Stimulated activated naive B cell treated with anti-CD40 and anti-IgM and Interleukin-4, amounts not matched to agents 10 μg/mL and 1 μg/mL and 100 μg/mL, for 72 hours (primary cell): ENCODE results near the gene CXorf58.
"Not testable (repeated sequence)": the region's sequence is repeated elsewhere in the genome, so short reads cannot be mapped to it uniquely, and the experiment has no call there.

Experiments
- ATAC-seq, 2 donors: fragments of 150-1000 bp; cut with Tn5 transposase; replicated peaks; 2 replicates each; pipeline ENCODE4 v1.10.0; 2021; ENCODE audit warnings: moderate library complexity in 1 of 2
- DNase-seq: peaks from one replicate; pipeline ENCODE4 v3.0.0; 2021
- H3K27ac Mint-ChIP-seq: one replicate; pipeline ENCODE4 v1.8.0; 2022; ENCODE audit warnings: mild to moderate bottlenecking, mixed read lengths
- H3K27me3 Mint-ChIP-seq, 2 donors: one replicate each; pipeline ENCODE4 v1.8.0; 2022; ENCODE audit warnings: mixed read lengths in 2 of 2
- H3K36me3 Mint-ChIP-seq, 2 donors: one replicate each; pipeline ENCODE4 v1.8.0; 2022; ENCODE audit warnings: mixed read lengths in 2 of 2, mild to moderate bottlenecking in 1 of 2
- H3K4me1 Mint-ChIP-seq, 2 donors: one replicate each; pipeline ENCODE4 v1.8.0; 2022; ENCODE audit warnings: mixed read lengths in 2 of 2, mild to moderate bottlenecking in 1 of 2
- H3K4me3 Mint-ChIP-seq, 2 donors: one replicate each; pipeline ENCODE4 v1.8.0; 2022; ENCODE audit warnings: mild to moderate bottlenecking in 2 of 2, mixed read lengths in 2 of 2, moderate library complexity in 1 of 2
- H3K9me3 Mint-ChIP-seq, 2 donors: one replicate each; pipeline ENCODE4 v1.8.0; 2022; ENCODE audit warnings: mixed read lengths in 2 of 2, mild to moderate bottlenecking in 1 of 2

The CXorf58 gene

DNA sequence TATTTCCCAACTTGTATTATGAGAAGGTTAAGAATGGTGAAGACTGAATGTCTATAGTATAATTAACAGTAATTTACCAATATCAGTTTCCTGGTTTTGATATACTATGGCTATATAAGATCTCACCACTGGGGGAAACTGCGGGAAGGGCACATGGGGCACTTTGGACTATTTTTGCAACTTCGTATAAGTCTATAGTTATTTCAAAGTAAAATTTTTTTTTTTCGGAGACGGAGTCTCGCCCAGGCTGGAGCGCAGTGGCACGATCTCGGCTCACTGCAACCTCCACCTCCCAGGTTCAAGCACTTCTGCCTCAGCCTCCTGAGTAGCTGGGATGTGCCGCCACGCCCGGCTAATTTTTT, 46.1 kb downstream of the CXorf58 start:
- no peaks in the 10 kb centered on the region for H3K27me3 Mint-ChIP-seq
- ATAC-seq (no peak), DNase-seq (no peak)
- H3K36me3 Mint-ChIP-seq: no peaks in the 10 kb centered on the region
- no peaks in the 10 kb centered on the region for H3K9me3 Mint-ChIP-seq
- peaks cover 4 to 9% of the 10 kb centered on the region in 2 donors for H3K4me1 Mint-ChIP-seq
- H3K27ac Mint-ChIP-seq: no peak overlapping the region
- H3K4me3 Mint-ChIP-seq: no peak overlapping the region

DNA sequence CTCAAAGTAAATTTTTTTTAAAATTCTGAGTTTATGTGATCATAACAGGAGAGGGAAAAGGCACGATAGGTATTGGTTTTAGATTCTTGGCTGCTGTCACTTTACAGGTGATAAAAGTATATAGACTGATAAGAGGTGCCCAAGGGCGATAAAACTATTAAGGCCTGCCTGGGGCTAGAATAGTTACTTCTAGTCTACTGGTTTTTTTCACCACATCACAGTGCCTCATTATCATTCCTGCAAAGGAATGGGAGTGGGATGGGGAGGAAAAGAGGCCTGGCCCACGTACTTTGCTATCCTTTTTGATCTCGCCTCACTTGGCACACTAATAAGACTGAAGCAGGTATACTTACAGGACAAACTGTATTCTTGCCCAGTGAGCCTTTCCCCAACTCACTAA, 46.6 kb downstream of the CXorf58 start:
- H3K27me3 Mint-ChIP-seq: no peaks in the 10 kb centered on the region
- ATAC-seq (no peak), DNase-seq (no peak)
- no peak overlapping the region for H3K4me3 Mint-ChIP-seq
- no peaks in the 10 kb centered on the region for H3K36me3 Mint-ChIP-seq
- no peak overlapping the region for H3K27ac Mint-ChIP-seq
- H3K4me1 Mint-ChIP-seq: peaks cover 4 to 9% of the 10 kb centered on the region in 2 donors
- no peaks in the 10 kb centered on the region for H3K9me3 Mint-ChIP-seq

DNA sequence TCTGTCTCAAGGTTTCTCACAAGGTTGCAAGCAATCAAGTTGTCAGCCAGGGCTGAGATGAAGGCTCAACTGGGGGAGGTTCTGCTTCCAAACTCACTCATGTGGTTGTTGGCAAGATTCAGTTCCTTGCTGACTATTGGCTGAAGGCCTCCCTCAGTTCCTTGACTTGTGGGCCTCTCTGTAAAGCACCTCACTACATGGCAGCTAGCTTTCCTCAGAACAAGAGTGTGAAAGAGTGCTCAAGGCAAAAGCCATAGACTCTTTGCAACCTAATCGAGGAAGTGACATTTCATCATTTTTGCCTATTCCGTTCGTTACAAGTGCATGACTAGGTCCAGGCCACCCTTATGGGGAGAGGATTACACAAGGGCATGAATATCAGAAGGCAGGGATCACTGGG, 52.0 kb downstream of the CXorf58 start:
- Mint-ChIP-seq H3K9me3 (no peaks in the 10 kb centered on the region), H3K27me3 (no peaks in the 10 kb centered on the region), H3K36me3 (no peaks in the 10 kb centered on the region), H3K27ac (no peak overlapping the region), H3K4me3 (no peak overlapping the region), H3K4me1 (no peaks in the 10 kb centered on the region)
- ATAC-seq: no peak
- no peak for DNase-seq

DNA sequence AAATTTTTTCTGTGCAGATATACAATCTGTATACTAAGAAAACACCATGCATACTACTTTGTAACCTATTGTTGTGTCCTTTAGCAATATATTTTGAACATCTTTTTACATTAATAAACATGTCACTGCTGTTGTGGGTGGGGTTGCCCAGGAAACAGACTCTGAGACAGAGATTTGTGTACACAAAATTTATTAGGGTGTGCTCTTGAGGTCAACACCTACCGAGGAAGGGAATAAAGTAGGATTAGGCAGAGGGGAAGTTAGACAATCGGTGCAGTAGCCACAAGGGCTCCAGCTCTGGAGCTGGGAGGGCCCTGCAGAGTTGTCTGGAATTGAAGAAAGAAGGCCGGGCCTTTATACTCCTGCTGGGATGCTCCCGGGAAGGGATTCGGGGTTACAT, 56.4 kb downstream of the CXorf58 start:
- DNase-seq (no peak), ATAC-seq (no peak)
- H3K4me3 Mint-ChIP-seq: no peak overlapping the region
- no peaks in the 10 kb centered on the region for H3K4me1 Mint-ChIP-seq
- H3K27me3 Mint-ChIP-seq: peaks cover 0 to 4% of the 10 kb centered on the region in 2 donors
- H3K9me3 Mint-ChIP-seq: no peaks in the 10 kb centered on the region
- H3K27ac Mint-ChIP-seq: no peak overlapping the region
- no peaks in the 10 kb centered on the region for H3K36me3 Mint-ChIP-seq

DNA sequence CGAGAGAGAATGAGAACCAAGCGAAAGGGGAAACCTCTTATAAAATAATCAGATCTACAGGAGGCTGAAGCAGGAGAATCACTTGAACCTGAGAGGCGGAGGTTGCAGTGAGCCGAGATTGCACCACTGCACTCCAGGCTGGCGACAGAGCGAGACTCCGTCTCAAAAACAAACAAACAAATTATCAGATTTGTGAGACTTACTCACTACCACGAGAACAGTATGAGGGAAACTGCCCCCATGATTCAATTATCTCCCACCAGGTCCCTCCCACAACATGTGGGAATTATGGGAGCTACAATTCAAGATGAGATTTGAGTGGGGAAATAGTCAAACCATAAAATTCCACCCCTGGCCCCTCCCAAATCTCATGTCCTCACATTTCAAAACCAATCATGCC, 57.8 kb downstream of the CXorf58 start:
- not testable (repeated sequence) for H3K27me3 Mint-ChIP-seq, ATAC-seq, H3K4me3 Mint-ChIP-seq, H3K36me3 Mint-ChIP-seq, H3K9me3 Mint-ChIP-seq, H3K4me1 Mint-ChIP-seq, H3K27ac Mint-ChIP-seq, DNase-seq

DNA sequence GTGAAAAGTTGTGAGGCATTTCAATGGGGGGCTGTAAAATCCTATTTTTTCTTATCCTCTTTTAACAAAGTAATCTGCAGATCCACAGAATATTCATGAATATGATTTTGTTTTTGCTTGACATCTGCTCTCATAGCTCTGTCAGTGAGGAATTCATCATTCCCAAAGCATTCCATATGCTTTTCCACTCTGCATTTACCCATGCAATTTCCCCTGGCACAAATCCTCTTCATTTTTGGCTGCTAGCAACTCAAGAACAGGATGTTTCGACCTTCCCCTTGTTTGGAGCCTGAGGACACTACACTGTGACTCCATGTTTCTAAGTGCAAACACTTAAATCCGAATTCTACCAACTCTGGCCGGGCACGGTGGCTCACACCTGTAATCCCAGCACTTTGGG, 70.7 kb downstream of the CXorf58 start:
- Mint-ChIP-seq H3K27me3 (peaks cover 0 to 9% of the 10 kb centered on the region in 2 donors), H3K36me3 (peaks cover 3 to 4% of the 10 kb centered on the region in 2 donors), H3K27ac (no peak overlapping the region), H3K4me3 (no peak overlapping the region), H3K4me1 (no peaks in the 10 kb centered on the region), H3K9me3 (no peaks in the 10 kb centered on the region)
- DNase-seq: no peak
- no peak for ATAC-seq

DNA sequence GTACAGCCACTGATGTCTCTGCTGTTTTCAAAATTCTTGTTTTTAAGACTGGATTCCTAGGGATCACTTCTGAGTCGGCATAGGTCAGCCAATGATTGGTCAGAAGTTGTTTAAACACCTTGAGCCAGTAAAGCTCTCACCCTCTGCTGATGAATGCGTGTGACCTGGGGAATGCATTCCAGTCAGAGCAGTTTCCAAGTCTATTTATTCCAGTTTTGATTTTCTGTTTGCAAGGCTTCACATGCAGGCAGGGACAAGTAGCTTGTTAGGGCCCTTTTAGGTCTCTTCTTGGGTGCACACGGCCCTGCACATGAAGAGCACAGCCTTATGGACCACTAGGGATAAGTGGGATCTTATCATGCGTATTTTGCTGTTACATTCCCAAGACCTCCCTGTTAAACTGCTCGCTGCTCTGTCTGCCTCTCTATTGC, 72.2 kb downstream of the CXorf58 start:
- Mint-ChIP-seq H3K9me3 (no peaks in the 10 kb centered on the region), H3K27me3 (peaks cover 0 to 9% of the 10 kb centered on the region in 2 donors), H3K4me3 (no peak overlapping the region)

DNA sequence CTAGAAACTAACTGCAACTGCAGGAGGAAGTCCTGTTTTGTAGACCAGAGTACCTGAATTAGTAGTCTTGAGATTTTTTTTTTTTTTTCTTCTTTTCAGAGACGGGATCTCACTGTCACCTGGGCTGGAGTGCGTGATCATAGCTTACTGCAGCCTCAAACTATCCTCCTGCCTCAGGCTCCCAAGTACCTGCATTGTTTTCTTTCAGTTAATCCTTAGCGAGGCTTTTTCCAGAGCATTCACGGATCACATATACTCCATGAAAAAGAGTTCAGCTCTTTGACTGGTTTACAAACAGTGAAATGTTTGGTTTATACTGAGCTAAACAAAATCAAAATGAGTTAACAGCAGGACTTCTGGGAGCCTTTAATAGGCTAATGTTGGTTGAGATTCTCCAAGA, 73.4 kb downstream of the CXorf58 start:
- ATAC-seq (no peak), DNase-seq (no peak)
- Mint-ChIP-seq H3K27me3 (peaks cover 0 to 9% of the 10 kb centered on the region in 2 donors), H3K27ac (no peak overlapping the region), H3K9me3 (no peaks in the 10 kb centered on the region), H3K4me1 (no peaks in the 10 kb centered on the region), H3K36me3 (peaks cover 4 to 5% of the 10 kb centered on the region in 2 donors), H3K4me3 (no peak overlapping the region)

More for the DNA sequence above, 72.2 kb downstream of the CXorf58 start:
- H3K27ac Mint-ChIP-seq: no peak overlapping the region
- H3K36me3 Mint-ChIP-seq: peaks cover 3 to 4% of the 10 kb centered on the region in 2 donors
- H3K4me1 Mint-ChIP-seq: no peaks in the 10 kb centered on the region
- no peak for ATAC-seq
- no peak for DNase-seq

DNA sequence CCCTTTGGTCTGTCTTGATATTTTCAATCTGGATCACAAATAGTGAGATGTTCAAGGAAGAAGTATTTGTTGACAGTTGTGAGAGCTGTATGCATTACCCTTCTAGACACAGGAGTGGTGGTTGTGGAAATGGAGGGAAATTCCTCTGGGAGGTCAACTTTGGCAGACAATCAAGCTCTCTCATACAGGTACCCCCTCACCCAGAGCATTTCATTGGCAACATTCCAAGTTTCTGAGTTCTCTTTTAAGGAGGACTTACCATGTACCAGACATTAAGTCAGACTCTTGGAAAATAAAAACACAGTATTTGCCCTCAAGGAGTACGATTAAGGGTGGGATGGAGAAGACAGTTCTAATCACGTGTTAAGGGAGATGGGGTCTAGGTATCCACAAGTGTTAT, 73.9 kb downstream of the CXorf58 start:
- no peaks in the 10 kb centered on the region for H3K4me1 Mint-ChIP-seq
- peaks cover 4 to 5% of the 10 kb centered on the region in 2 donors for H3K36me3 Mint-ChIP-seq
- H3K4me3 Mint-ChIP-seq: no peak overlapping the region
- H3K27me3 Mint-ChIP-seq: peaks cover 0 to 9% of the 10 kb centered on the region in 2 donors
- no peaks in the 10 kb centered on the region for H3K9me3 Mint-ChIP-seq
- no peak overlapping the region for H3K27ac Mint-ChIP-seq
- DNase-seq (no peak), ATAC-seq (no peak)

DNA sequence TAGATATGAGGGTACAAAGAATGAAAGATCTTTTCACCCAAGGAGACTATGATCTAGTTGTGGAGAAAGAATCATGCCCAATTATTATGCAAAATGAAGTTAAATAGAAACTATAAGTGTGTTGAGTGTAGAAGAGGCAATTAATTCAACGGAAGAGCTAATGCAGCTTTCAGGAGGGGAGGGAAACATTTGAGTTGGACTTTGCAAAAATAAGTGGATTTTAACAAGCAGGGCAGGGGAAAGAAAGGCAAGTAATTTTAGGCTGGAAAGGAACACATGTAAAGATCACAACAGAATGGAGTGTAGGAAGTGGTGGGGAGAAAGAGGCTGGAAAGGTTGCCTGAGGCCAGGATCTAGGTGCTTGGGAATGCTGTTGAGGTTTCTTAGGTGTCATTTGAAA, 75.1 kb downstream of the CXorf58 start:
- H3K9me3 Mint-ChIP-seq: no peaks in the 10 kb centered on the region
- ATAC-seq (no peak), DNase-seq (no peak)
- peaks cover 5% of the 10 kb centered on the region in 2 donors for H3K36me3 Mint-ChIP-seq
- H3K27me3 Mint-ChIP-seq: peaks cover 0 to 5% of the 10 kb centered on the region in 2 donors
- H3K4me3 Mint-ChIP-seq: no peak overlapping the region
- no peak overlapping the region for H3K27ac Mint-ChIP-seq
- no peaks in the 10 kb centered on the region for H3K4me1 Mint-ChIP-seq
